Adrenal gland (tissue), 12 donors: ENCODE results near the gene RASSF9. TPM values are rescaled to one million over a fixed set of nuclear protein-coding genes. Genes with fewer than 3 reads are reported as not detected.

ENCODE experiments used
- DNase-seq, 7 donors: peaks; one replicate each; pipeline ENCODE4 v3.0.0-alpha.2; 2019 to 2020
- H3K27ac ChIP-seq, 5 donors: fragments of 200-600 bp; sonication (generic) in 4 of 5; 1 replicate in 3 of 5; 2 replicates in 2 of 5; pipeline versions ENCODE4 v1.5.1 to v1.8.0; 2016 to 2020; ENCODE audit warnings: mild to moderate bottlenecking in 1 of 5
- H3K27me3 ChIP-seq: fragments of 200-600 bp; 2 replicates; pipeline ENCODE4 v1.8.0; 2021
- H3K36me3 ChIP-seq, 2 donors: fragments of 200-600 bp; replicated peaks in 1 of 2; 1 replicate in 1 of 2; 2 replicates in 1 of 2; pipeline versions ENCODE4 v1.5.1 to v1.8.0; 2018 to 2022
- H3K4me1 ChIP-seq, 2 donors: fragments of 200-600 bp; replicated peaks in 1 of 2; 1 replicate in 1 of 2; 2 replicates in 1 of 2; pipeline versions ENCODE4 v1.5.1 to v1.8.0; 2018 to 2021
- H3K4me3 ChIP-seq, 4 donors: fragments of 200-600 bp; sonication (generic) in 3 of 4; one replicate each; pipeline ENCODE4 v1.5.1; 2016 to 2018
- H3K9me3 ChIP-seq, 3 donors: fragments of 200-600 bp; sonication (generic) in 1 of 3; replicated peaks in 1 of 3; 1 replicate in 2 of 3; 2 replicates in 1 of 3; pipeline versions ENCODE4 v1.5.1 to v1.8.0; 2016 to 2021
- CTCF ChIP-seq, 6 experiments: fragments of 450-650 bp in 4 of 6; fragments of 200-600 bp in 2 of 6; sonication (generic) in 1 of 6; IDR thresholded peaks; 1 replicate in 5 of 6; 2 replicates in 1 of 6; pipeline versions ENCODE4 v1.5.1 to v1.8.0; 2016 to 2021; ENCODE audit warnings: antibody characterized with exemption in 6 of 6, mild to moderate bottlenecking in 2 of 6, moderate library complexity in 1 of 6
- POLR2A ChIP-seq, 2 donors: fragments of 450-650 bp; IDR thresholded peaks; one replicate each; pipeline ENCODE4 v1.6.1; 2017; ENCODE audit warnings: antibody characterized with exemption in 2 of 2, mild to moderate bottlenecking in 2 of 2, moderate library complexity in 1 of 2
- WGBS, 4 donors: extraction: QIAGEN DNeasy Blood & Tissue Kit in 2 of 4; methylation state at CpG; one replicate each; pipeline versions ENCODE4 v1.1.5 to v1.1.7; 2013 to 2017; 5-methylcytosine and 5-hydroxymethylcytosine counted together
- intact Hi-C, 2 donors: fragments of 100-400 bp; cut with DNase I; formaldehyde crosslinking; loops; one replicate each; pipeline versions ENCODE4 v1.14.1 to v1.15.0; 2022 to 2023
- polyA plus RNA-seq, 3 donors: library from polyadenylated mRNA; stranded (reverse); fragments of 200-250 nt in 2 of 3; fragments of 350-450 nt in 1 of 3; fragmentation: Illumina TruSeq in 1 of 3; extraction: RNeasy Lipid Tissue Mini Kit (QIAGEN cat#74804) in 1 of 3; gene quantifications; one replicate each; pipeline ENCODE4 v1.2.3, GENCODE V29; 2013 to 2014
- total RNA-seq, 9 donors: library from RNA; depleted of rRNA in 4 of 9; stranded (reverse); fragments of >200 nt in 4 of 9; fragments of 120-200 nt in 1 of 9; fragmentation: NEBNext Ultra II Directional in 1 of 9; extraction: Animal tissue kit (Norgen Biotek cat#: 25700) in 1 of 9; gene quantifications; one replicate each; pipeline versions ENCODE4 v1.1.0 to v1.2.4, GENCODE V29; 2013 to 2023
- donor health status: healthy with polysubstance abuse.
- donor health status: Bipolar disorder and iron deficiency.
- donor health status: DM: yes; HTN: yes; CAD: no.
- donor health status: DM: no; HTN: no; CAD: no.
- donor health status: DM: no; HTN: no; CAD: no.
- donor health status: DM: yes; HTN: yes; CAD: no.

The RASSF9 gene
- total and polyA plus RNA-seq, 12 donors: 0.50 to 4.3 (median 1.4) TPM

DNA sequence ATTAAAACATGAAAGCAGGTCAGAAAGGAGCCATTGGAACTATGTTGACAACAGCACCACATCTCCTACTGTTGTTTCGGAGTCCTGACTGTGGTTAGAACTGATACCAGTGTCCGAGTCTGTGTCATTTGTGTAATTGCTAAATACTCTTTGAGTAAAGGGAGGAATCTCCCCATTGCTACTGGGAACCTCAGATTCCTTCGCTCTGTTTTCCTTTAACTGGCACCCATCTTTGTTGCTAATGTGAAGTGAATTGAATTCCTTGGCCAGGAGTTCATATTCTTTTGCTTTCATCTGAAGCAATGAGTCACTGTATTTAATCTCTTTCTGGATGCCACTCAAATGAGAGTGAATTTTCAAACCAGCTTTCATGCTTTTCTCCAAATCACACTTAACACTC lies 31.5 kb downstream of the RASSF9 start:
- 79 to 88% (median 81%) methylated on average over 3 of the region's 3 CpGs for WGBS, 4 donors
- no peak overlapping the region for H3K4me3 ChIP-seq
- H3K36me3 ChIP-seq: no peaks in the 10 kb centered on the region
- H3K9me3 ChIP-seq: no peaks in the 10 kb centered on the region
- H3K27ac ChIP-seq: no peak overlapping the region
- H3K27me3 ChIP-seq: no peaks in the 10 kb centered on the region
- peaks cover 0 to 3% of the 10 kb centered on the region in 2 donors for H3K4me1 ChIP-seq
- TF ChIP-seq POLR2A (IDR thresholded peaks at IDR 0.05) (no peak), CTCF (IDR thresholded peaks at IDR 0.05) (no peak)
- intact Hi-C loops: no loop called here
- DNase-seq: no peak

DNA sequence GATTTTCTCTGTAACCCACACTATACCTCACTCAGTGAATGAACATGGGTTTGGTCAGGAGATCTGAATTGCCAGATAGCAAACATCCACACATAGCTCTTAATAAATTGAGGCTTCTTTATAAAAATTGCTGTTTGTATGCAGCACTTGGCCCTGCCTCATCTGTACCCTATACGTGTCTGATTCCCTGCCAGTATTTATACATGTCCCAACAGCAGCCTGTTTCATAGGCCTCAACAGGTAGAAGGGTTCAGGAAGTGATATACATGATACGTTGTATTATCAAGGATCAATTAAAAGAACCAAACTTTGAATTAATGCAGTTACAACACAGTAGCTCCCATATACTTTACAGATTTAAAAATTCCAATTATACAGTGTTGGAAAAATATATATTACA lies 32.3 kb downstream of the RASSF9 start:
- WGBS, 4 donors: 67 to 87% (median 80%) methylated on average over 2 of the region's 2 CpGs
- H3K4me1 ChIP-seq: peaks cover 0 to 3% of the 10 kb centered on the region in 2 donors
- H3K4me3 ChIP-seq: no peak overlapping the region
- no peak overlapping the region for H3K27ac ChIP-seq
- TF ChIP-seq POLR2A (IDR thresholded peaks at IDR 0.05) (no peak), CTCF (IDR thresholded peaks at IDR 0.05) (no peak)
- H3K36me3 ChIP-seq: no peaks in the 10 kb centered on the region
- intact Hi-C loops: no loop called here
- H3K27me3 ChIP-seq: no peaks in the 10 kb centered on the region
- DNase-seq: no peak
- no peaks in the 10 kb centered on the region for H3K9me3 ChIP-seq

DNA sequence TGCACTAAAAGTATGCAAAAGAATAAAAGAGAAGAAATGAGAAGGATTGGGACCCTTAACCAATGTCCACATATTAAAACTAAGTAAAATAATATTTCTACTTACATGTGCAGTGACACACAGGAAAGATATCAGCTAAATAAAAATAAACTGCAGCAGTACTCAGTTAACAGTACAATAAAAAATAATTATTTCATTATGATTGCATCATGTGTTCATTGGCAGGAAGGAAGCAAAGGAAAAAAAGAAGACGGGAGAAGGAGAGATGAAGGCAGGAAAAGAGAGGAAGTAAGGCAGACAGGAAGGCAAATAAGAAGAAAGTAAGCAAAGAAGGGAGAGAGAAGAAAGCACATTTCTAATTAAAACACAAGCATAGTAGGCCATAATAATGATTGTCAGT lies 33.0 kb downstream of the RASSF9 start:
- no peaks in the 10 kb centered on the region for H3K27me3 ChIP-seq
- TF ChIP-seq POLR2A (IDR thresholded peaks at IDR 0.05) (no peak), CTCF (IDR thresholded peaks at IDR 0.05) (no peak)
- intact Hi-C loops: no loop called here
- no peaks in the 10 kb centered on the region for H3K36me3 ChIP-seq
- H3K4me3 ChIP-seq: no peak overlapping the region
- H3K9me3 ChIP-seq: no peaks in the 10 kb centered on the region
- WGBS, 4 donors: 16 to 49% (median 36%) methylated on average over 1 of the region's 1 CpG
- peaks cover 0 to 3% of the 10 kb centered on the region in 2 donors for H3K4me1 ChIP-seq
- DNase-seq: no peak
- no peak overlapping the region for H3K27ac ChIP-seq

- no peaks in the 10 kb centered on the region for H3K36me3 ChIP-seq
- peaks cover 0 to 3% of the 10 kb centered on the region in 2 donors for H3K4me1 ChIP-seq
- no peaks in the 10 kb centered on the region for H3K27me3 ChIP-seq
- no peak overlapping the region for H3K4me3 ChIP-seq
- TF ChIP-seq POLR2A (IDR thresholded peaks at IDR 0.05) (no peak), CTCF (IDR thresholded peaks at IDR 0.05) (no peak)
- intact Hi-C loops: no loop called here
- DNase-seq: no peak
- H3K9me3 ChIP-seq: no peaks in the 10 kb centered on the region
- no peak overlapping the region for H3K27ac ChIP-seq
- 80 to 83% (median 82%) methylated on average over 2 of the region's 2 CpGs for WGBS, 4 donors
Measured at GRCh38 chr12:85798122-85798521, 38.1 kb downstream of the RASSF9 start.
